Kidney (tissue), 14 donors: ENCODE results near the gene OGFR. TPM values are rescaled to one million over a fixed set of nuclear protein-coding genes. Genes with fewer than 3 reads are reported as not detected.
A peak's percentile ranks its signal among the peaks of the same experiment; 100 is the strongest.

Source experiments
- DNase-seq, 5 donors: peaks; one replicate each; pipeline ENCODE4 v3.0.0-alpha.2; 2013 to 2020
- FAIRE-seq: peaks from 2 replicates; lab custom pipeline; 2012; peaks lifted over from hg19 to GRCh38; lab: Jason Lieb, UNC
- H3K27ac ChIP-seq, 2 donors: one replicate each; pipeline ENCODE4 v1.7.0; 2013; ENCODE audit warnings: low read depth in 2 of 2, low read length in 2 of 2, inconsistent platforms in 1 of 2
- H3K27me3 ChIP-seq: one replicate; pipeline ENCODE4 v1.7.1; 2013; ENCODE audit warnings: low read length, inconsistent platforms; ENCODE audit not compliant: control insufficient read depth, insufficient read depth
- H3K36me3 ChIP-seq, 3 donors: one replicate each; pipeline versions ENCODE4 v1.7.0 to v1.7.1; 2013; ENCODE audit warnings: low read length in 3 of 3, control low read depth in 1 of 3, inconsistent platforms in 1 of 3; ENCODE audit not compliant: insufficient read depth in 3 of 3, control insufficient read depth in 2 of 3
- H3K4me1 ChIP-seq, 3 donors: one replicate each; pipeline versions ENCODE4 v1.7.0 to v1.7.1; 2013; ENCODE audit warnings: low read length in 3 of 3, inconsistent platforms in 1 of 3, low read depth in 1 of 3; ENCODE audit not compliant: control insufficient read depth in 2 of 3, insufficient read depth in 2 of 3
- H3K4me3 ChIP-seq, 3 donors: one replicate each; pipeline versions ENCODE4 v1.7.0 to v1.8.1; 2013; ENCODE audit warnings: low read length in 3 of 3, control low read depth in 1 of 3, inconsistent platforms in 1 of 3
- H3K9ac ChIP-seq, 3 donors: one replicate each; pipeline versions ENCODE4 v1.7.0 to v1.7.1; 2013; ENCODE audit warnings: low read length in 3 of 3, control low read depth in 1 of 3, inconsistent platforms in 1 of 3
- H3K9me3 ChIP-seq, 3 donors: one replicate each; pipeline versions ENCODE4 v1.7.0 to v1.7.1; 2013; ENCODE audit warnings: low read length in 3 of 3, control low read depth in 1 of 3, inconsistent platforms in 1 of 3; ENCODE audit not compliant: control insufficient read depth in 2 of 3, insufficient read depth in 1 of 3
- intact Hi-C: fragments of 100-400 bp; cut with DNase I; formaldehyde crosslinking; loops from one replicate; pipeline ENCODE4 v1.11.1; 2022
- polyA plus RNA-seq: library from polyadenylated mRNA; stranded (reverse); fragments of 350-450 nt; fragmentation: Illumina TruSeq; extraction: RNeasy Lipid Tissue Mini Kit (QIAGEN cat#74804); gene quantifications from one replicate; pipeline ENCODE4 v1.2.3, GENCODE V29; 2014; ENCODE audit warnings: low read depth, low replicate concordance; ENCODE audit not compliant: insufficient read depth
- total RNA-seq: library from RNA; stranded (reverse); fragmentation: NEBNext Ultra II Directional; extraction: Animal tissue kit (Norgen Biotek cat#: 25700); gene quantifications from one replicate; pipeline ENCODE4 v1.2.1, GENCODE V29; 2021
- TF ChIP-seq, protein P1 (sequence below): IDR thresholded peaks from 3 replicates; pipeline ENCODE4 v1.5.1; 2012; ENCODE audit warnings: mild to moderate bottlenecking, moderate library complexity, borderline replicate concordance; ENCODE audit not compliant: insufficient read depth; ENCODE audit errors: extremely low read depth
- donor health status: control.
- donor health status: control.
- donor health status: control.
- donor health status: control.
- donor health status: control.
- donor health status: DM: yes; HTN: yes; CAD: no.
- donor health status: Normal renal cell carcinoma (clear cell type).

OGFR gene
- total and polyA plus RNA-seq, 2 donors from 2014 or later = 33.7 to 46.8 TPM

GRCh38 chr20:62824476-62825332 lies 20.1 kb downstream of the OGFR start:
- intact Hi-C loops = no loop called here
- no peaks in the 10 kb centered on the region for H3K36me3 ChIP-seq
- H3K4me3 ChIP-seq = no peak overlapping the region
- no peak for FAIRE-seq
- H3K9me3 ChIP-seq = no peaks in the 10 kb centered on the region
- peaks cover 0 to 5% (median 0%) of the 10 kb centered on the region in 3 donors for H3K4me1 ChIP-seq
- peak overlapping the region in 1 of 2 donors; percentile 47 for H3K27ac ChIP-seq
- TF ChIP-seq, protein P1, sequence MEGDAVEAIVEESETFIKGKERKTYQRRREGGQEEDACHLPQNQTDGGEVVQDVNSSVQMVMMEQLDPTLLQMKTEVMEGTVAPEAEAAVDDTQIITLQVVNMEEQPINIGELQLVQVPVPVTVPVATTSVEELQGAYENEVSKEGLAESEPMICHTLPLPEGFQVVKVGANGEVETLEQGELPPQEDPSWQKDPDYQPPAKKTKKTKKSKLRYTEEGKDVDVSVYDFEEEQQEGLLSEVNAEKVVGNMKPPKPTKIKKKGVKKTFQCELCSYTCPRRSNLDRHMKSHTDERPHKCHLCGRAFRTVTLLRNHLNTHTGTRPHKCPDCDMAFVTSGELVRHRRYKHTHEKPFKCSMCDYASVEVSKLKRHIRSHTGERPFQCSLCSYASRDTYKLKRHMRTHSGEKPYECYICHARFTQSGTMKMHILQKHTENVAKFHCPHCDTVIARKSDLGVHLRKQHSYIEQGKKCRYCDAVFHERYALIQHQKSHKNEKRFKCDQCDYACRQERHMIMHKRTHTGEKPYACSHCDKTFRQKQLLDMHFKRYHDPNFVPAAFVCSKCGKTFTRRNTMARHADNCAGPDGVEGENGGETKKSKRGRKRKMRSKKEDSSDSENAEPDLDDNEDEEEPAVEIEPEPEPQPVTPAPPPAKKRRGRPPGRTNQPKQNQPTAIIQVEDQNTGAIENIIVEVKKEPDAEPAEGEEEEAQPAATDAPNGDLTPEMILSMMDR = no peak
- H3K27me3 ChIP-seq = no peaks in the 10 kb centered on the region
- H3K9ac ChIP-seq = peak overlapping the region in 1 of 3 donors; percentile 34
- peak in 4 of 5 donors; percentile 60 to 90 (median 82) for DNase-seq

DNA sequence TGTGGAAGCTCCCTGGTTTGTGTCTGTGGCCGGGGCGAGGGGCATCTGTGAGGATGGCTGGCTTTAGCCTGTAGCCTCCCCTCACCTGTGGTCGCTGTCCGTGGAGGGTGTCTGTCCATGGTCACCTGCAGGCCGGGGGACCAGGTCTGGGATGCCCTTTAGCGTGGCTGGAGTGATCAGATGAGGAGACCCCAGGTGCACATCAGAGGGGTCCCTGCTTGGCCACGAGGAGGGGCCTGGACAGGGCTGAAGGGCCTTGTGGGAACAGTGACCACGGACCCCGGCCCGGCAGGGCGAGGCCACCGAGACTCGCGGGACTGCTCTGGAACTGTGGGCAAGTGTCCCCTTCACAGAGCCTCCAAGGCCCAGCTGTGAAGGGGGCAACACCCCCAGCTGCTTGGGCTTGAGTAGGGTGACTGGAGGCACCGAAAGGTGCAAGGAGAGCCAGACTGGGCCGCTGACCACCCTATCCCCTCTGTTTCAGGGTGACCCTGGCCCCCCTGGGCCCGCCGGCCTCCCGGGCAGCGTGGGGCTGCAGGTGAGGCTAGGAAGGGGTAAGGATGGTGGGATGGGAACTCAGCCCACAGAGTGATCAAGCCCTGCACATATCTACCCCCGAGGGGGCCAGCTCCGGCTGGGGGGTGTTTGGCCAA lies 20.8 kb downstream of the OGFR start:
- TF ChIP-seq, protein P1 = no peak
- Histone ChIP-seq H3K36me3 (no peaks in the 10 kb centered on the region), H3K27ac (no peak overlapping the region), H3K9ac (no peak overlapping the region), H3K4me1 (peaks cover 0 to 5% (median 0%) of the 10 kb centered on the region in 3 donors), H3K9me3 (no peaks in the 10 kb centered on the region), H3K4me3 (no peak overlapping the region), H3K27me3 (no peaks in the 10 kb centered on the region)
- DNase-seq (peak in 2 of 5 donors; percentile 72 to 80), FAIRE-seq (no peak)
- intact Hi-C loops = no loop called here

DNA sequence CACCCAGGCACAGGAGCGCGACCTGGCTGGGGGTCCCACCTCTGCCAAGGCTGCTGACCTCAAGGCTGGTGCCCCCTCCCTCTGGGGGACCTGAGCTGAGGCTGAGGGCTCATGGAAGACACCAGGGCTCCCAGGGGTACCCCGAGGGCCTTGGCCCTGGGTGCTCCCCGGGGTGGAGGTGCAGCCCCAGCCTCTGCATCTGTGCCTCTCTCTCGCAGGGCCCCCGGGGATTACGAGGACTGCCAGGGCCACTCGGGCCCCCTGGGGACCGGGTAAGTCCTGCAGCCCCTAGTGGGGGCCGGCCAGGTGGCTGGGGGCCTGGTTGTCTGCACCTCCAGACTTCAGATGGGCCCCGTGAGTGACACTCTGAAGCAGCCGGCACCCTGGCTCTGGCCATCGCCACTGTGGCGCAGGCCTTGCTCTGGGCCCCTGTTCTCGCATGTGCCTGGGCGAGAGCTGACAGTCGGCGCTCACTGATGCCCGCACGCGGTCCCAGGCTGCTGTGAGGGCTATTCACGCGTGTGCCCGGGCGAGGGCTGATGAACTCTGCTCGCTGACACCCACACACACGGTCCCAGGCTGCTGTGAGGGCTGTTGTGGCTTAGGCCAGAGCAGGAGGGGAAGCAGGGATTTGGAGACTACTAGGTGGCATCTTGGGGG lies 21.5 kb downstream of the OGFR start:
- intact Hi-C loops = no loop called here
- DNase-seq (peak in 2 of 5 donors; percentile 69 to 71), FAIRE-seq (no peak)
- no peak overlapping the region for H3K27ac ChIP-seq
- H3K4me1 ChIP-seq = peaks cover 0 to 5% (median 0%) of the 10 kb centered on the region in 3 donors
- no peak overlapping the region for H3K9ac ChIP-seq
- no peak overlapping the region for H3K4me3 ChIP-seq
- TF ChIP-seq, protein P1 = no peak
- no peaks in the 10 kb centered on the region for H3K36me3 ChIP-seq
- no peaks in the 10 kb centered on the region for H3K27me3 ChIP-seq
- no peaks in the 10 kb centered on the region for H3K9me3 ChIP-seq
